Measurements from ENCODE around the gene GLI2.

DNA sequence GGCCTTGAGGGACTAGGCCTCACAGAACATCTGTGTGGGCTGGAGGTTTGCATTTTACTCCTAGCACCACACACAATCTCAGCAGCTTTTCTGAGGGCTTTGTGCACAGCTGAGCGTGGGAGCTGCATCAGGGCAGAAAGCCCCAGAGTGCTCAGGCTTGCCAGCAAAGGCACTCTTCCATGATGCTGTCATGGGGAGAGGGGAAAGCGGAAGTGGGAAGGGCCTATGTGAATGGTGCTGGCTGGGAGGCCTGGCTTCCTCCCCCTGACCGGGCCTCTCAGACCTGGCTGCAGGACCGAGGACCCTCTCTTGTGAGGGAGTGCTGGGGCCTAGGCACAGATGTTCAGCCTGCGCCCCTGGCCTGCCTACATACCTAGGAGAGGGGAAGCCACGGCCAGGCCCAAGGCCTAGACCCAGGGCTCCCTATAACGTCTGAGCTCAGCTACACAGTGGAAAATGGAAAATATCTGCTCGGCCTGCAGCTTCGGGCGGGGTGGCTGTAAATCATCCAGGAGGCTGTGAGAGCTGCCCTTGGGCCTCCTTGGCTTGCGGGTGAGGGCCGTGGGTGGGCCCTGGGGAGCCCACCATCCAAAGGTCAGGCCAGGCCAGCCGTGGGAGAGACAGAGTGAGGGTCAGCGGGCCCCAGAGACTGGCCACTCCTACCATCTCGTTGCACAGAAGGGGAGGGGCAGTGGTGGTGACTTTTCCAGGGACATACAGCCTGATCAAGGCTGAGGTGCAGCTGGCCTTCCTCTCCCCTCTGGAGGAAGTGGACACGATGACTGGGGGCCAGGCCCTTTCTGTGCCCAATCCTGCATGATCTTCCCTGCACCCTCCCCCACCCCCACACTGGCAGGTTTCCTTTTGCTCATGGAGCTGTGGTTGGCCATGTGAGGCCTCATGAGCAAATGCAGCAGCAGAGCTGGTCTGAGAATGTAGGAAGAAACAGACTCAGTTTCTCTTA lies 22.8 kb downstream of the GLI2 start:
- TF ChIP-seq, protein P1, sequence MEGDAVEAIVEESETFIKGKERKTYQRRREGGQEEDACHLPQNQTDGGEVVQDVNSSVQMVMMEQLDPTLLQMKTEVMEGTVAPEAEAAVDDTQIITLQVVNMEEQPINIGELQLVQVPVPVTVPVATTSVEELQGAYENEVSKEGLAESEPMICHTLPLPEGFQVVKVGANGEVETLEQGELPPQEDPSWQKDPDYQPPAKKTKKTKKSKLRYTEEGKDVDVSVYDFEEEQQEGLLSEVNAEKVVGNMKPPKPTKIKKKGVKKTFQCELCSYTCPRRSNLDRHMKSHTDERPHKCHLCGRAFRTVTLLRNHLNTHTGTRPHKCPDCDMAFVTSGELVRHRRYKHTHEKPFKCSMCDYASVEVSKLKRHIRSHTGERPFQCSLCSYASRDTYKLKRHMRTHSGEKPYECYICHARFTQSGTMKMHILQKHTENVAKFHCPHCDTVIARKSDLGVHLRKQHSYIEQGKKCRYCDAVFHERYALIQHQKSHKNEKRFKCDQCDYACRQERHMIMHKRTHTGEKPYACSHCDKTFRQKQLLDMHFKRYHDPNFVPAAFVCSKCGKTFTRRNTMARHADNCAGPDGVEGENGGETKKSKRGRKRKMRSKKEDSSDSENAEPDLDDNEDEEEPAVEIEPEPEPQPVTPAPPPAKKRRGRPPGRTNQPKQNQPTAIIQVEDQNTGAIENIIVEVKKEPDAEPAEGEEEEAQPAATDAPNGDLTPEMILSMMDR (conservative IDR thresholded peaks at IDR 0.05; ENCODE audit: low read length), result no peak
- TF ChIP-seq EZH2phosphoT487 (IDR thresholded peaks at IDR 0.05; ENCODE audit: borderline replicate concordance), result no peak

Data from Loucy (cell line).